CD4-positive, alpha-beta T cell treated with Interleukin-10 for 1 hour (primary cell): ENCODE measurements around the gene ANAPC13.

Experiments used
- DNase-seq: peaks from one replicate; pipeline ENCODE4 v3.0.0-alpha.2; 2020

ANAPC13 gene

DNA sequence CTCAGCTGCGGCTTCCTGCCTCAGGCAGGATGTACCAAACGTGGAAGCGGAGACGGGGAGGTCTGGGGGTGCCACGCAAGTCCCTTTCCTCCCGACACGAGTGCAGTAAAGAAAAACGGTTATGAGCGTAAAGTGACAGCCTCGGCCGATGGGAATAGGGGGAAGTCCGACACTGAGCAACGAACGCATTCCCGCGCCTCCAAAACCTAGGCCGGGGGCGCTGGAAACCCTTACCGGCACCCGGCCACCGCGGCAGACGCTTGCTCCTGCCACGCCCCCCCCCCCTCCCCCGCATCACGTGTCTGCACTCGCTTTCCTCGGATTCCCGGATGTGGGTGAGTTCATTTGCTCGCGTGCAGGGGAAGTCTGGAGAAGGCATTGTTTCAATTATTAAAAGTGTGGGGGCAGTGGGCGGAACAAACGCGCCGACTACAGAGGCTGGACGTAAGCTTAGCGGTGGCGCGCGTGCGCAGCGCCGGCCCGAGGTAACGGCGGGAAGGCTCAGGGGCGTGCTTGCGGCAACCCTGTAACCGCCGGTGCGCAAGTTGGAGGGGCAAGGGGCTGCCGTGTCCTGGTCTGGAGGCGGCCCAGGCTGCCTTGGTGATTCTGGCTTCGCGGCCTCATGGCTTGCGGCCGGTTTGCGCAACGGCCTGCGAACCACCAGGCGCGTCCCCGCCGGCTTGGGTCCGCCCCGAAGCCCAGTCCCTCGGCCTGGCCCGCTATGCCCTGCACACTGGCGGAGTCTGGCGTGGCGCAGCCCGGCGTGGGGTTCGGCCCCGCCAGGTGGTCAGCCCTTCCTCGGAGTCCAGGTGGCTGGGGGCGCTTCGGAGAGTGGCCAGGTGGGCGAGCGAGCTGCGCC is at the start of gene ANAPC13, which contains the start of gene CEP63:
Gene ANAPC13 (minus strand): TSS at position 268 of the 859 bp plus-strand sequence. CDS start 3,081 bp downstream, outside the sequence.
Gene CEP63 (plus strand): TSS at position 340 of the 859 bp plus-strand sequence. CDS start 9,264 bp downstream, outside the sequence.
- DNase-seq = peak; percentile 98

- DNase-seq = no peak
These were observed 49.6 kb upstream of the ANAPC13 start for GRCh38 chr3:134535186-134535970.

DNA sequence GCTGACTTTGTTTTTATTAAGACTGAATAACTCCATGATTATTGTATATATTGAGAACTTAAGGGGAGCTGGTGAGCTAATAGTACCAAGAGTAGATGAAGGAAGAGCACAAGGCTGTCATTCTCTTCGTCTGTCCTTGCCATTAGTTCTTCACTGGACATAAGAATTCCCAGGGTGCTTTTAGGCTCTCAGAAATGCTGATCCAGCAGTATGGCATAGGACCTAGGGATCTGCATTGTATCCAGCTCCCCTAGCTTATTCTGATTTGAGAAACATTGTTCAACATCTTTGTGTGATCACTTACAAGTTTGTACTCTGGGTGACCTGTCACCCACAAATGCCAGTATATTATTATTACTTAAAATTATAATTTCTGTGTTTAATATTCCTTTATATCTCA is 47.7 kb upstream of the ANAPC13 start:
- no peak for DNase-seq

GRCh38 chr3:134527538-134528186 is 41.9 kb upstream of the ANAPC13 start:
- DNase-seq = no peak

GRCh38 chr3:134527037-134527436 is 41.3 kb upstream of the ANAPC13 start:
- no peak for DNase-seq

DNA sequence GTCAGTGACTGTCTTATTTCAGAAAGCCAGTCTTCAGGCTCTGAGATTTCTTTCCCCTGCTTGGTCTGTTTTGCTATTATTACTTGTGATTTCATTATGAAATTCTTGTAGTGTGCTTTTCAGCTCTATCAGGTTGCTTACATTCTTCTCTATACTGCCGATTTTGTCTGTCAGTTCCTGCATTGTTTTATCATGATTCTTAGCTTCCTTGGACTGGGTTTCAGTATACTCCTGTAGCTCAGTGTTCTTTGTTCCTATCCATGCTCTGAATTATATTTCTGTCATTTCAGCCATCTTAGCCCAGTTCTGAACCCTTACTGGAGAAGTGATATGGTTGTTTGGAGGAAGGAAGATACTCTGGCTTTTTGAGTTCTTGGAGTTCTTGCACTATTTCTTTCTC is 40.5 kb upstream of the ANAPC13 start:
- no peak for DNase-seq

GRCh38 chr3:134525293-134525692 is 39.5 kb upstream of the ANAPC13 start:
- no peak for DNase-seq

GRCh38 chr3:134522541-134522940 is 36.8 kb upstream of the ANAPC13 start:
- no peak for DNase-seq

DNA sequence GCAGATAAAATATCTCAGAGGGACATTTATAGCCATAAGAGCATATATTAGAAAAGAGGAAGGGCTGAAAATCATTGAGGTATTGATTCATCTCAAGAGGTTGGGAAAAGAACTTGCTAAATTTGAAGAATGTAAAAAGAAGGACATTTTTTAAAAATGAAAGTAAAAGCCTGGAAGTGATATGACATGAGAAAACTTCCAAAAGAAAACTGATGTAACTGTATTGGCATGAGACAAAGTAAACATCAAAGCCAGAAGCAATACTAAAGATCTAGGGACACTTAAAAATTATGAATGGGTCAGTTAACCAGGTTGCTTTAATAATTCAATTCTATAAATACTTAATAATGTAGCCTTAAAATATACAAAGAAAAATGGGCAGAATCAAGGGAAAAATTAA is 32.0 kb upstream of the ANAPC13 start:
- DNase-seq = no peak

GRCh38 chr3:134516905-134517304 is 31.1 kb upstream of the ANAPC13 start:
- no peak for DNase-seq

DNA sequence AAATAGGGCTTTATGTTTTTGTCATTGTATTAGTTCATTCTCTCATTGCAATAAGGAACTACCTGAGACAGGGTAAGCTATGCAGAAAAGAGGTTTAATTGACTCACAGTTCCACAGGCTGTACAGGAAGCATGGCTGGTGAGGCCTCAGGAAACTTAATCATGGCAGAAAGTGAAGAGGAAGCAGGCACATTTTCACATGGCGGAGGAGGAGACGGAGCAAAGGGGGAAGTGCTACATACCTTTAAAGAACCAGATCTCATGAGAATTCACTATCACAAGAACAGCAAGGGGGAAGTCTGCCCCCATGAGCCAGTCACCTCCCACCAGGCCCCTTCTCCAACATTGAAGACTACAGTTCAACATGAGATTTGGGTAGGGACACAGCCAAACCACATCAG is 25.7 kb upstream of the ANAPC13 start:
- no peak for DNase-seq

- DNase-seq = no peak
These were observed 19.7 kb upstream of the ANAPC13 start for GRCh38 chr3:134505485-134505884.

- DNase-seq = no peak
These were observed 18.3 kb upstream of the ANAPC13 start for GRCh38 chr3:134504132-134504531.

DNA sequence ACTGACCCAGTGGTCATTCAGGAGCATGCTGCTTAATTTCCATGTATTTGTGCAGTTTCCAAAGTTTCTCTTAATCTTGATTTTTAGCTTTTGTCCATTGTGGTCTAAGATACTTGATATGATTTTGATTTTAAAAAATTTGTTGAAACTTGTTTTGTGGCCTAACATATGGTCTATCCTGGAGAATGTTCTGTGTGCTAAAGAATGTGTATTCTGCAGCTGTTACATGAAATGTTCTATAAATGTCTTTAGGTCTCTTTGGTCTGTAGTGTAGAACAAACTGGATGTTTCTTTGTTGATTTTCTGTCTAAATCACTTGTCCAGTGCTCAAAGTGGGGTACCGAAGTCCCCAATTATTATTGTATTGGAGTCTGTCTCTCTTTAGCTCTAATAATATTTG is 17.5 kb upstream of the ANAPC13 start:
- DNase-seq = no peak

- no peak for DNase-seq
These were observed 10.8 kb upstream of the ANAPC13 start for GRCh38 chr3:134496471-134497071.

GRCh38 chr3:134495980-134496379 is 10.2 kb upstream of the ANAPC13 start:
- DNase-seq = no peak

DNA sequence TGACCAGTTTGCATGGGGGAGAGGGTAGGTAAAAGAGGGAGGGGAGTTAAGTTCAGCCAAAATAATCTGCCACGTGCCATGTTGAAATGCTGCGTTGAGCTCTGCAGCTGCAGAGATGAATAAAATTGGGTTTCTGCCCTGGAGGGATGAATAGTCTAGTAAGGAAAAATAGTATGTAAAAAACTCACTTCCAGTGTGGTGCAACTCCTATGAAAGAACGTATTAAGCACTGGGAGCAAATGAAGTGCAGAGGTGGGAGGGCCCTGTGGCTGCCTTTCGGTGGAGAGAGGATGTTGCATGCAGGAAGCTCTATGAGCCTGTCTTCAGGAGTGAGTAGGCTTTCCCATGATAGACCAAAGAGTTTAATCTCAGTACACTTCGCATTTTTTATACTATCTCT is 8.7 kb upstream of the ANAPC13 start:
- DNase-seq = no peak

GRCh38 chr3:134487406-134487805 is 1.6 kb upstream of the ANAPC13 start:
- DNase-seq = peak; percentile 9

DNA sequence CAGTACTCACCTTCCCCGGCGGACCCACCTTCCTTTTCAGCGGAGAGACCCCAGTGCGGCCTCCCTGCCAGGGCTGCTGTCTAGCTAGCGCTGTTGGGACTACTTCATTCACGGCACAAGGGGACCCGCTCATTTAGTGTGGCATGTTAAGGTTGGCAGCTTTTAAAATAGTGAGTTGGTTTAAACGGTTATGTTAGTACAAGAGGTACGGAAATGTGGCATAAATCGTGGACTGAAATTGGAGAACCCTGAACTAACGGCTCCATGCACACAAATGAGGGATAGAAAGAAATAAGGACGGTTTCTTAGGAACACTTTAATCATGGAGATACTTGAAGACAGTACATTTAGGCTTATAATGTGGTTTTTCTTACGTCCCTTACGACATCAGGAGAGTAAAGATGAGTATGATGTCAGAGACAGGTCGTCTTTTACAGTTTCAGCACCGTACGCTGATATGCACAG is 824 bp upstream of the ANAPC13 start:
- DNase-seq = peak; percentile 37

GRCh38 chr3:134485075-134485717 is 589 bp downstream of the ANAPC13 start:
- DNase-seq = no peak

DNA sequence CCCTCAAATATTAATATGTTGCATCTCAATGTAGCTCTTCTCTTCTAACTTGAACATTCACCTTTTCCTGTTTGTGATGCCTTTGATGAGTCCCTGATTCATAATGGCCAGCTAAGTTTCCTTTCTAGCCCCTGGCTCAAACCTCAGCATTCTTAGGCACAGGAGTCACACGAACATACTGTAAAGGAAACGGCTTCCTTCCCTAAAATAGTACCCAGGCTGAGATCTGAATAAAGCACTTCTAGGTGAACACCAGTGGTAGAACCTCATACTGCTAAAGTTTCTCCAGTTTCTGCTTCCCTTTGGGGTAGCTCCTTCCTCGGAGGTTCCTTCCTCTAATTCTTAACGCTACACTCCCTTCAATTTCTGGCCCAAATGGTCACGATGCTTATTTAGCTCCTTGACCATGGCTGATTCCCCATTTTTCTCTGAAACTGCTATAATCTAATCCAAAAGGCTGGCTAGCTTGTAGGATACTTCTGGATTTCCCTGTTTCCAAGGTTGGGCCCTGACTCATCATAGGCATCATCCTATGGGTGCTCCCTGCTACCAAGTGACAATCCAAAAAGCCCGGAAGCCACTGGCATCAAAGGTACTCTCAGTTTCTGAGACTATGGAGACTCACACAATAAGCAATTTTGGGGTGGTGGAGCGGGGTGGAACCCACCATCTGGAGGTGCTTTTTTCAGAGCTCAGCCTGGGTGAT is 2.4 kb downstream of the ANAPC13 start:
- no peak for DNase-seq

- DNase-seq = no peak
These were observed 3.2 kb downstream of the ANAPC13 start for GRCh38 chr3:134482622-134483021.
